Bladder microvascular endothelial cell (primary cell): ENCODE measurements around the gene UGT1A4. TPM values are rescaled to one million over a fixed set of nuclear protein-coding genes. Genes with fewer than 3 reads are reported as not detected.

Experiments used
- total RNA-seq: library from RNA; depleted of rRNA; stranded (reverse); fragments of >200 nt; gene quantifications from 2 replicates; pipeline ENCODE4 v1.2.3, GENCODE V29; 2014

Gene UGT1A4
- total RNA-seq = not detected in 2 replicates

GRCh38 chr2:233718552-233718951 is at the start of gene UGT1A4:
TSS of gene UGT1A4 (plus strand) at chr2:233718736. CDS start at chr2:233718821, 85 bp downstream.

GRCh38 chr2:233671290-233672161 is 47.0 kb upstream of the UGT1A4 start, which contains the start of gene UGT1A9:
TSS of gene UGT1A9 (plus strand) at chr2:233671898. CDS start at chr2:233671935, 37 bp downstream.

GRCh38 chr2:233681521-233682099 is 36.9 kb upstream of the UGT1A4 start, which contains the start of gene UGT1A7:
TSS of gene UGT1A7 (plus strand) at chr2:233681901. CDS start at chr2:233681938, 37 bp downstream.

GRCh38 chr2:233692648-233693047 is 25.9 kb upstream of the UGT1A4 start, which contains the start of gene UGT1A6:
TSS of gene UGT1A6 (plus strand) at chr2:233692890. CDS start at chr2:233693005, 115 bp downstream.

GRCh38 chr2:233712611-233713261 is 5.8 kb upstream of the UGT1A4 start, which contains the start of gene UGT1A5:
TSS of gene UGT1A5 (plus strand) at chr2:233712907. CDS start at chr2:233712992, 85 bp downstream.

GRCh38 chr2:233728723-233729301 is 10.3 kb downstream of the UGT1A4 start, which contains the start of gene UGT1A3:
TSS of gene UGT1A3 (plus strand) at chr2:233729042. CDS start at chr2:233729127, 85 bp downstream.

GRCh38 chr2:233760043-233760442 is 41.5 kb downstream of the UGT1A4 start, which contains the start of gene UGT1A1:
TSS of gene UGT1A1 (plus strand) at chr2:233760270. CDS start at chr2:233760288, 18 bp downstream.

GRCh38 chr2:233778030-233778429 is 59.5 kb downstream of the UGT1A4 start, which contains the start of gene MROH2A:
TSS of gene MROH2A (plus strand) at chr2:233778330. CDS start at chr2:233779359, 1,029 bp downstream.

Other genes with a start within 250 kb of the UGT1A4 start
- gene USP40, start 152.0 kb upstream of the UGT1A4 start, total RNA-seq = 14.2 and 35.7 TPM in 2 replicates
- not detected in 2 replicates for gene UGT1A8, start 101.1 kb upstream of the UGT1A4 start, total RNA-seq
- 0.06 TPM in 1 of 2 replicates, not detected in the other for gene UGT1A10, start 82.3 kb upstream of the UGT1A4 start, total RNA-seq
- not detected in 2 replicates for gene UGT1A9, start 46.8 kb upstream of the UGT1A4 start, total RNA-seq
- not detected in 2 replicates for gene UGT1A7, start 36.8 kb upstream of the UGT1A4 start, total RNA-seq
- not detected in 2 replicates for gene UGT1A6, start 25.8 kb upstream of the UGT1A4 start, total RNA-seq
- gene UGT1A5, start 5.8 kb upstream of the UGT1A4 start, total RNA-seq = not detected in 2 replicates
- gene UGT1A3, start 10.3 kb downstream of the UGT1A4 start, total RNA-seq = not detected in 2 replicates
- not detected in 2 replicates for gene UGT1A1, start 41.5 kb downstream of the UGT1A4 start, total RNA-seq
- not detected in 2 replicates for gene MROH2A, start 59.6 kb downstream of the UGT1A4 start, total RNA-seq
- gene HJURP, start 135.8 kb downstream of the UGT1A4 start, total RNA-seq = 11.0 and 17.2 TPM in 2 replicates
- gene TRPM8, start 198.6 kb downstream of the UGT1A4 start, total RNA-seq = not detected in 2 replicates